HG03159 (cell line): ENCODE results near the gene DNAJB6.

Experiments
- ATAC-seq: cut with Tn5 transposase; IDR thresholded peaks from one replicate; pipeline ENCODE4 v1.9.1; 2021; ENCODE audit warnings: mild to moderate bottlenecking, moderate library complexity; ENCODE audit not compliant: unreplicated experiment

DNAJB6 gene

DNA sequence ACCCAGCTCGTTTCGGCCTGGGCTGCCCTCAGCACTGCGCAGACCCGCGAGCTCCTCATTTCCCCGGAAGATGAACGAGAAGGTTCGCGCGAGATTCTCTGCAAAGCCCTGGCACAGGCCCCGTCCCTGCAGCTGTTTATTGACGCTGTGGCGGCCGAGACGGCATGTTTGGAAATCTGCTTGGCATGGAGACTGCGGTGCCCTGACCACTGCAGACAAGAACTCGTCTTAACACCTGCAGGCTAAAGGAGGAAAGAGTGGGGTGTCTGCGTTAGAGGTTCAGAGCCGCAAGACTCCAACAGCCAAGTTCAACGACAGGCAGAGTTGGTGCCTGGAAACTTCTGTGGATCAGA, 125.6 kb downstream of the DNAJB6 start:
- no peak for ATAC-seq

GRCh38 chr7:157462840-157463239, 126.0 kb downstream of the DNAJB6 start:
- no peak for ATAC-seq

DNA sequence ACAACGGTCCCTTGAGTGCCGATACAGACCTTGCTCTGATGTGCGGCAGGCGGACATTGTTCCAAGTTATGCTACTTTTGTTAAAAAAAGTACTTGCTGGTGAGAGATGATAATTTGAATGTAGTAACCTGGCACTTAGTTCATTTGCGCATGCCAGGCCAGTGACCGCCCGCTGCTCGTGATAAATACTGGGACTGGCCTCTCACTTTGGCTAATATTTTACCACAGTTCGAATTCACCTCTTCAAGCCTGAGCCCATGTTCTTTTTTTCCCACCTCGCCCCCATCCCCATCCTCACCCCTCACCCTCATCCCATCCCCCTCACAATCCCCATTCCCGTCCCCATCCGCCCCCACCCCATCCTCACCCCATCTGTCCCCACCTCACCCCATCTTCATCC, 126.4 kb downstream of the DNAJB6 start:
- ATAC-seq, result no peak

GRCh38 chr7:157464111-157464970, 127.5 kb downstream of the DNAJB6 start:
- no peak for ATAC-seq

- ATAC-seq, result no peak
Observed at GRCh38 chr7:157464971-157465886, 128.4 kb downstream of the DNAJB6 start.

DNA sequence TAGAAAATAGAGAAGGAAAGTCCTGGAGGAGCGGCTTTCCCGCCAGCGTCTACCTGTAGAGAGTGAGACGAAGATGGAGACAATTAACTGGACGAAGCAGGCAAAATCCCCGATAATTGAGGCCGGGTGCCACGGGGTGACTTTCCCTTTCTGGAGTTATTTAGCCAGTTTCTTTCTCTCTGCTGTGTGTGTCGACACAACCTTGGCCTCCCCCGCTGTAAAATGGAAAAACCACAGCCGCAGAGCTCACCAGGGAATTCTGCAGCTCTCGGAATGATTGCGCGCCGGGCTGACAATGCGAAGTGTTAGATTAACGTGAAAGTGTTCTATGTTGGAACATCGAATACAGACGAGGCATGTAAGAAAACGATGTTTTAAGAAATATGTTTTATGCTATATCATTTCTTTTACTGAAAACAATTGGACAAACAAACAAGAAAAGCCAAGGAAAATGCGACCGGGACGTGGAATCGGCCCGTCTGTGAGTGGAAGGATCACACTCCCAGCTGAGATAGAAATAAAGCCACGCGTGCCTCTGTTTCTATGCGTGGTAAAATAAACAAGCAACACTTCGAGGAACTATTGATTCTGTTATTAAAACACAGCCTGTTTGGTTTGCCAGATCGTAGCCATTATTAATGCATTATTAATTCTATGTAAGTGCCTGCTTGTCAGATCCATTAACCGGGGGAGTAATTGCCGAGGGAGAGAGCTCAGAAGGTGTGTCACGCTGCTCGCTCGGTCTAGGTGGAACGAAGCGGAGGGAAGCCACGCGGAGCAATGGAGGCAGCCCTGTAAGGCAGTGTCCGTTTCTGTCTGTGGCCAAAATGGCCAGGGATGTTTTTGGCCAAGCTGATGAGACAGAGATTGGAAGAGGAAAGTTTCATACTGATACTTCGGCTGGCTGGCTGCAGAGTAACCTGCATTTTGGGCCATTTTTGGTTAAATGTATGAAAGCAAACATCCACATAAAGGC, 129.4 kb downstream of the DNAJB6 start:
- no peak for ATAC-seq

DNA sequence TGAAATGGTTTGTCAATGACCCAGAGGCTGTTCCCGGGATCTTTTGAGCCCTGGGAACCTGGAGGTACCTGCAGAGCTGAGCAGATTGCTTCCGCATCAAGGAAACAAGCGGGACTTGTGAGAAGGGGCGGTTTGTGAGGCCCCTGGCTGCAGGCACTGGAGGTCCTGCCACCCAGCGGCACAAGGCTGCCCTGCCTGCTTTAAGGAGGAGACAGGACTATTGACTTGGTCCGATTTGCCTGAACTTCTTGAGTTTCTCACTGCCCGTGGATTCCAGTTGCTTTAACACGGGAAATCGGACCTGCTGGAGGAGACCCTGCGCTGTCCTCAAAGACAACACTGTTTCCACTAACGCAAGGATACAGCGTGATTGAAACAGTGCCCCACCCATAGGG, 130.1 kb downstream of the DNAJB6 start:
- ATAC-seq, result no peak
